ENCODE measurements around the gene DVL2.
"Not testable (repeated sequence)": the region's sequence is repeated elsewhere in the genome, so short reads cannot be mapped to it uniquely, and the experiment has no call there.

The DVL2 gene

GRCh38 chr17:7196651-7197401, 37.5 kb downstream of the DVL2 start:
- DNase-seq (ENCODE audit: low read depth): no peak

DNA sequence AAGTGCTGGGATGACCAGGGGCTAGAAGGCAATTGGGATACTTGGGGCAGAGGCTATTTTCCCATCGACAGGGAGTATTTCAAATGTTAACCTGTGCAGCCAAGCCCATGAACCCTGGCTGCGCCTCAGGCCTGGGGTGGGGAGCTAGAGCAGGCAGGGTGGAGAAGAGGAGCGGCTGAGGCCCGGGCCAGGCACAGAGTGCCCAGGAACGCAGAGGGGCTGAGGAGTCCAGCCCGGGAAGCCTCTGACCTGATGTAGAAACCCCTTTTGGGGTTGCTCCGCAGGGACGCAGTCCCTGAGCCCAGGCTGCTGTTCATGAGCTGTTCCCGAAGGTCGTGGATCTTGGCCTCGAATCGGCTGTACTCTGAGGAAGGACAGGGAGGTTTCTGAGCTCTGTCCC, 38.3 kb downstream of the DVL2 start:
- DNase-seq (ENCODE audit: low read depth): no peak

- no peak for DNase-seq (ENCODE audit: low read depth)
Measured at GRCh38 chr17:7192271-7192937, 41.9 kb downstream of the DVL2 start.

DNA sequence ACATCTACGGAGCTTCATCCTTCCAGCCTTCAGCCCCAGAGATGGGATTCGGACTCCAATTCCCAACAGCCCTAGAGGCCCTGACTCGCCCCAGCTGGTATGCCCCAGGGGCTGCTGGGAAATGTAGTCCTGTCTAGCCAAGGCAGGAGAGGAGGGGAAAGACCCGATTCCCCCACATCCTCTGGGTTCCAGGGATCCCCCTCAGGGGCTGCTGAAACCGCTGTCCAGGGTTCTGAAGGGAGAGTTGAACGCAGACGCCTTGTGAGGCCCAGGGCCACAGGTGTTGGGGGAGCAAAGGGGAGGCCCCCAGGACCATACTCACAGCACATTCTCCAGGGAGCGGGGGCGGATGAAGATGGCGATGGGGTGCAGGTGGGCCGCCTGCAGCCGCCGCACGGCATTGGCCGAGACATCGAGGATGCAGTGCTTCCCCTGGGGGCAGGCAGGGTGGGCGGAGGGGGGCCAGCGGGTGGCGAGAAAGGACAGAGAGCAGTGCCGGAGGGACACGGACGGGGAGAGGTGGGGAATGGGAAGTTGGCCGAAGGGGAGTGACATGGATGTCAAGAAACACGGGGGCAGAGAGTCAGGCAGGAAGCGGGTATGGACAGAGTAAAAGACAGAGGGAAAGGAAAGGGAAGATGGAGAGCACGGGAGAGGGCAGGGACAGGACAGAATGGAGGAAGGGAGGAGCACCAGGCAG, 42.6 kb downstream of the DVL2 start:
- peak; percentile 29 for DNase-seq (ENCODE audit: low read depth)

GRCh38 chr17:7191069-7191468, 43.2 kb downstream of the DVL2 start:
- no peak for DNase-seq (ENCODE audit: low read depth)

GRCh38 chr17:7190276-7190917, 43.9 kb downstream of the DVL2 start:
- no peak for DNase-seq (ENCODE audit: low read depth)

- no peak for DNase-seq (ENCODE audit: low read depth)
Measured at GRCh38 chr17:7186241-7186640, 48.1 kb downstream of the DVL2 start.

DNA sequence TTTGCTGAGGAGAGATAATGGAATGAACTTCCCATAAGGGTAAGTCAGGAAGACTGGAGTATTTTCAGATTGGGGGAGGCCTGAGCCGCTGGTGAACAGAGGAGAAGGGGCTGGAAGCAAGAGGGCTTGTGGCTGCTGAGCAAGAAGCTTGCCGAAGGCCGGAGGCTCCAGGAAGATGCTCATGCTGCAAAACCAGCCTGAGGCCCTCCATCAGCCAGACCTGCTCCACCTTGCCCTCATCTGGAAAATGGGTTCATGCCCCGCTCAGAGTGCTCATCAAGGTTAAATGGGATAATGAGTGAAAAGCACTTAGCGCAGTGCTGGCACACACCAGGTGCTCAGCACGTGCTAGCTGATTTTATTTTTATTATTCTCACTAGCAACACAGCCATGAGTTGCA, 49.7 kb downstream of the DVL2 start:
- DNase-seq (ENCODE audit: low read depth): no peak

DNA sequence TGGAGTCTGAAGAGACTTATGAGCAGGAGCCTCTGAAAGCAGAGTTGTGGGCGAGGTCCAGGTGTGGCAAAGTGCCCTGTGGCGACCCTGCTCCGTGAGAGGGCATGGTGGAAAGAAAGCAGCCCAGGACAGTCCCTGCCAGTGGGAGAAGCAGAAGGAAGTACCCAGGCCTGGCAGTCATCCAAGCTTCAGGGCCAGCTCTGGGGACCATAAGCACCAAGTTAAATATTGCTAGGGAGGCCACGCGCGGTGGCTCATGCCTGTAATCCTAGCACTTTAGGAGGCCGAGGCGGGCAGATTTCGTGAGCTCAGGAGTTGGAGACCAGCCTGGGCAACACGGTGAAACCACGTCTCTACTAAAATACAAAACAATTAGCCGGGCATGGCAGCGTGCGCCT, 50.2 kb downstream of the DVL2 start:
- no peak for DNase-seq (ENCODE audit: low read depth)

- peak; percentile 33 for DNase-seq (ENCODE audit: low read depth)
Measured at GRCh38 chr17:7183433-7184090, 50.8 kb downstream of the DVL2 start.

DNA sequence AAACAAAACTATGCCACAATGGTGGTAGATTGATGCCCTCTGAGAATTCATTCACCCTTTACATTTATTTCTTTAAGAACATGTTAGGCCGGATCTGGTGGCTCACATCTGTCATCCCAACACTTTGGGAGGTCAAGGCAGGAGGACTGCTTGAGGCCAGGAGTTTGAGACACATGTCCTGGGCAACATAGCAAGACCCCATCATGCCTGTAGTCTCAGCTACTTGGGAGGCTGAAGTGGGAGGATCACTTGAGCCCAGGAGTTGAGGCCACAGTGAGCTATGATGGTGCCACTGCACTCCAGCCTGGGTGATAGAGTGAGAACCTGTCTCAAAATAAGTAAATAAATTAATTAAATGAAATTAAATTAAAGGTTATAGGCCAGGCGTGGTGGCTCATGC, 52.2 kb downstream of the DVL2 start:
- DNase-seq (ENCODE audit: low read depth): not testable (repeated sequence)

DNA sequence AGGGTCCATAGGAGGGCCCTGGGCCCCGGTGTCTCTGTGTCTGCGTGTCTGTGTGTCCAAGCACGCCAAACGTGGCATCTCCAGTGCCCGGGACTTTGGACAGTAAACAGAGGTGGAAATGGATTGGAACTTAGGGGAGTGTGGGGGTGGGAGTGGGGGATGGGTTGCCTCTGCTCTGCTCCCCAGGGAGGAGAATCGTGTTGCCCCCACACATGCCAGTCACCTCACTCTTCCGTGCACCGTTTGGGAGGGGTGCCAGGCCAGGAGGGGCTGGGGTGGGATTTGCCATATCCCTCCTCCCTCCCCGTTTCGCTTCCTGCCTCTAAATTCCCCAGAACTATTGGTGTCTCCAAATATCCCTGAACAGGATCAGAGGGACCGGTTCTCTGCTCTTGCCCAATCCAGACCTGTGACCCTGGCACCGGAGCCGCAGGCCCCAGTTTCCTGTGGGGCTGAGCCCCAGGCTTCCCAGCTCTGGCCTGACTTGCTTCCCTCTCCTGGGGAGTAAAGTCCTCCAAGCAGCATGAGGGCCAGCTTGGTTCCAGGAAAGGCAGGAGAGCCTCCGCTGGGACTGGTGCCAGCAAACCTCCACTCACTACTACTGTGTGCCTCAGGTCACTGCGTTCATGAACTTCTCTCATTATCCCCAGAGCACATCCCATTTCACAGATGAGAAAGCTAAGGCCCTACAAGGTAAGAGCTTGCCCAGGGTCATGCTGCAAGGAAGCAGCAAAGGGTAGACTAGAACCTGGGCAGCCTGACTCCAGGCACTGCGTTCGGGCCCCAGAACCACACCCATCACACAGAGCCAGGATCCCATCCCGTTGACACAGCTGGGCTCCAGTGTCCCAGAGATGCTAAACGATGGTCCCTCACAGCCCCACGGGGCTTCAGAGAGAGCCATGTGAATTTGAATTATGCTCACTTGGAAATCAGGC, 54.7 kb downstream of the DVL2 start, which contains the start of gene ASGR1:
ASGR1 (minus strand) TSS at position 54 of the 938 bp plus-strand sequence. CDS start 807 bp downstream, outside the sequence.
- no peak for DNase-seq (ENCODE audit: low read depth)

- no peak for DNase-seq (ENCODE audit: low read depth)
Measured at GRCh38 chr17:7178973-7179316, 55.4 kb downstream of the DVL2 start.

DNA sequence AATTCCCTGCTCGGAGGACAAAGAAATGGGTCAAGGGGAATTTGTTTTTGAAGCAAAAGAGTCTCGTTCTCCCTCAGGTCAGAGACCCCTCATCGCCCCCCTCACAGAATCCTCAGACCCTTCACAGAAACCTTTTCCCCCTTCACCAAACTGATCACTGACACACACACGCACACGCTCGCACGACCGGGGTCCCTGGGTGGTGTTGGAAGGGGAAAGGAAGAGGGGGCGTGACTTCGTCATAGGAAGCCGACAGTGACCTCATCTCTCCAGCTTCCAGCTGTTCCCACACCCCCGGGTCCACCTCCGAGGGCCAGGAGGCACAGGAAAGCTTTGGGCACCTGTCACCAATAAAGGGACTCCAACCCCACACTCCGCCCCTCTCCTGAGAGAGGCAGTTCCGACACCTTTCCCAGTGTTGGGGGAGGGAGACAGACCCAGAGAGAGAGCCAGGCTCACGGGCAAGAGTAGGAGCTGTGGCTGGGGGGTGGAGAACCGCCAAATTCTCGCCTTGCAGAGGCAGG, 56.3 kb downstream of the DVL2 start:
- DNase-seq (ENCODE audit: low read depth): no peak

- DNase-seq (ENCODE audit: low read depth): peak; percentile 50
Measured at GRCh38 chr17:7177191-7177953, 56.9 kb downstream of the DVL2 start.

GRCh38 chr17:7176841-7177190, 57.5 kb downstream of the DVL2 start:
- no peak for DNase-seq (ENCODE audit: low read depth)

GRCh38 chr17:7176107-7176840, 58.0 kb downstream of the DVL2 start:
- no peak for DNase-seq (ENCODE audit: low read depth)

Data from amniotic epithelial cell (primary cell).